Gastroesophageal sphincter (tissue), 4 donors: Measurements from ENCODE around the gene PCDH15. TPM values are rescaled to one million over a fixed set of nuclear protein-coding genes. Genes with fewer than 3 reads are reported as not detected.

Experiments used
- ATAC-seq: fragments of 150-250 bp; one replicate; pipeline ENCODE4 v1.9.1; 2016; ENCODE audit warnings: mild to moderate bottlenecking, moderate library complexity
- H3K27ac ChIP-seq, 4 donors: fragments of 200-600 bp; sonication (generic) in 3 of 4; 1 replicate in 3 of 4; 2 replicates in 1 of 4; pipeline ENCODE4 v1.5.1; 2016 to 2019
- H3K27me3 ChIP-seq: fragments of 200-600 bp; sonication (generic); one replicate; pipeline ENCODE4 v1.5.1; 2019
- H3K36me3 ChIP-seq, 2 donors: fragments of 200-600 bp; sonication (generic); one replicate each; pipeline ENCODE4 v1.5.1; 2019; ENCODE audit warnings: control low read depth in 1 of 2
- H3K4me1 ChIP-seq, 3 donors: fragments of 200-600 bp; sonication (generic); 1 replicate in 2 of 3; 2 replicates in 1 of 3; pipeline ENCODE4 v1.5.1; 2016 to 2019; ENCODE audit warnings: control low read depth in 2 of 3
- H3K4me3 ChIP-seq, 2 donors: fragments of 200-600 bp; sonication (generic); one replicate each; pipeline ENCODE4 v1.5.1; 2019; ENCODE audit warnings: mild to moderate bottlenecking in 1 of 2, moderate library complexity in 1 of 2
- H3K9me3 ChIP-seq, 3 donors: fragments of 200-600 bp; sonication (generic); one replicate each; pipeline ENCODE4 v1.5.1; 2017 to 2019; ENCODE audit warnings: control low read depth in 2 of 3
- EP300 ChIP-seq: sonication (generic); formaldehyde crosslinking; IDR thresholded peaks from one replicate; pipeline ENCODE4 v1.6.1; 2017; ENCODE audit warnings: antibody characterized with exemption, mild to moderate bottlenecking
- POLR2A ChIP-seq, 2 donors: fragments of 450-650 bp; IDR thresholded peaks; one replicate each; pipeline ENCODE4 v1.6.1; 2017; ENCODE audit warnings: antibody characterized with exemption in 2 of 2, mild to moderate bottlenecking in 2 of 2, moderate library complexity in 1 of 2
- POLR2AphosphoS5 ChIP-seq: sonication (generic); formaldehyde crosslinking; IDR thresholded peaks from one replicate; pipeline ENCODE4 v1.6.1; 2017; ENCODE audit warnings: antibody characterized with exemption
- WGBS, 2 donors: methylation state at CpG; one replicate each; pipeline ENCODE4 v1.1.5; 2018; ENCODE audit warnings: low coverage in 1 of 2; 5-methylcytosine and 5-hydroxymethylcytosine counted together
- total RNA-seq, 4 donors: library from RNA; depleted of rRNA; stranded (reverse); fragments of >200 nt; gene quantifications; one replicate each; pipeline ENCODE4 v1.1.0, GENCODE V29; 2016
- TF ChIP-seq, protein P1 (sequence below), 4 experiments: fragments of 200-600 bp in 2 of 4; fragments of 450-650 bp in 2 of 4; sonication (generic) in 1 of 4; IDR thresholded peaks; one replicate each; pipeline ENCODE4 v1.5.1; 2017 to 2019; ENCODE audit warnings: antibody characterized with exemption in 4 of 4, mild to moderate bottlenecking in 2 of 4, moderate library complexity in 2 of 4

Gene PCDH15
- total RNA-seq, 4 donors from 2014 or later, result 0.10 to 0.50 (median 0.27) TPM; not detected in 1

DNA sequence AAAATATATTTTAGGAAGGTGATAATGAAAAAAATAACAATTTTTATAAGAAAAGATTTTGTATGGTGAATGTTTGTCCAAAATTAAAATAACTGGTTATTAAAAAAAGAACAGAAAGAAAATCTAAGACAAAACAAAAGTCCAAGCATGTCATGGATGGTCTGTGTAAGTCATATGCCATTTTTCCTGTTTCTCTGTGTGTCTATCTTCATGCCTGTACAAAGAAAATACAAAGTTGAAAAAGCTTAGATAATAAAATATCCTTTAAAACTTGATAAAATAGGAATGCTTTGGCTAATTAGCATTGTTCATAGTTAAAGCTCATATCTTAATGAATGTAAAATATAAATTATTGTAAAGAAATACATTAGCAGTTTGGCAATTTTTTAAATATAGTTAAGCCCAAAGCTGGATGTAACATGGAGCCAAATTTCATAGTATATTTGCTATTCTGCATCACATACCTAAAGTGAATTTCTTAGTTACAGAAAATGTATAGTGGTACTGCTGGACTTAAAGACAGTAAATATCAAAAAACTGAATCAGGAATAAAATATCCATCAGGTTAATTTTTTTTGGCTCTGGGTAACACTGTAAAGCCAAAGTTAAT, 661.1 kb downstream of the PCDH15 start:
- TF ChIP-seq, protein P1, sequence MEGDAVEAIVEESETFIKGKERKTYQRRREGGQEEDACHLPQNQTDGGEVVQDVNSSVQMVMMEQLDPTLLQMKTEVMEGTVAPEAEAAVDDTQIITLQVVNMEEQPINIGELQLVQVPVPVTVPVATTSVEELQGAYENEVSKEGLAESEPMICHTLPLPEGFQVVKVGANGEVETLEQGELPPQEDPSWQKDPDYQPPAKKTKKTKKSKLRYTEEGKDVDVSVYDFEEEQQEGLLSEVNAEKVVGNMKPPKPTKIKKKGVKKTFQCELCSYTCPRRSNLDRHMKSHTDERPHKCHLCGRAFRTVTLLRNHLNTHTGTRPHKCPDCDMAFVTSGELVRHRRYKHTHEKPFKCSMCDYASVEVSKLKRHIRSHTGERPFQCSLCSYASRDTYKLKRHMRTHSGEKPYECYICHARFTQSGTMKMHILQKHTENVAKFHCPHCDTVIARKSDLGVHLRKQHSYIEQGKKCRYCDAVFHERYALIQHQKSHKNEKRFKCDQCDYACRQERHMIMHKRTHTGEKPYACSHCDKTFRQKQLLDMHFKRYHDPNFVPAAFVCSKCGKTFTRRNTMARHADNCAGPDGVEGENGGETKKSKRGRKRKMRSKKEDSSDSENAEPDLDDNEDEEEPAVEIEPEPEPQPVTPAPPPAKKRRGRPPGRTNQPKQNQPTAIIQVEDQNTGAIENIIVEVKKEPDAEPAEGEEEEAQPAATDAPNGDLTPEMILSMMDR (IDR thresholded peaks at IDR 0.05), result no peak
- TF ChIP-seq EP300, result no peak
- TF ChIP-seq POLR2AphosphoS5, result no peak
- TF ChIP-seq POLR2A (IDR thresholded peaks at IDR 0.05), result no peak
- peaks cover 0 to 8% (median 0%) of the 10 kb centered on the region in 3 donors for H3K9me3 ChIP-seq
- no peak overlapping the region for H3K4me3 ChIP-seq
- ATAC-seq, result no peak
- no peaks in the 10 kb centered on the region for H3K36me3 ChIP-seq
- H3K4me1 ChIP-seq, result no peaks in the 10 kb centered on the region
- no peaks in the 10 kb centered on the region for H3K27me3 ChIP-seq
- H3K27ac ChIP-seq, result no peak overlapping the region

DNA sequence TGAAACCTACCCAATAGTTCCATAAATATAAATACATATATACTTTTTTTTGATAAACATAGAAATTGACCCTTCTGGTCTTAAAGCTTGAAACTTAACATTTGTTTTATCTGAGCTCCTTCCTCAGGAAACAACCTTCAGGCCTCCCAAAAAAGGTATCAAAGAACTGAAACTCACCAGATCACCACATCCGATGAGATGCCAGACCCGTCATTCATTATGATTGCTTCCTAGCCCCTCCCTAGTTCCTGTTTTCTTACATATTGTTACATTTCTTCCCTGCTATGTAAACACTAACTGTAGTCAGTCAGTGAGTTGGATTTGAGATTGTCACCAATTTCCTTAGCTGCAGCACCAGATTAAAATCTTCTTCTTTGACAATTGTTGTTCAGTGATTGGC, 663.6 kb downstream of the PCDH15 start:
- TF ChIP-seq EP300, result no peak
- no peak for TF ChIP-seq POLR2A (IDR thresholded peaks at IDR 0.05)
- no peak for TF ChIP-seq POLR2AphosphoS5
- TF ChIP-seq, protein P1 (IDR thresholded peaks at IDR 0.05), result no peak
- Histone ChIP-seq H3K36me3 (no peaks in the 10 kb centered on the region), H3K9me3 (peaks cover 0 to 8% (median 0%) of the 10 kb centered on the region in 3 donors), H3K27ac (no peak overlapping the region), H3K4me3 (no peak overlapping the region), H3K27me3 (no peaks in the 10 kb centered on the region), H3K4me1 (no peaks in the 10 kb centered on the region)
- ATAC-seq, result no peak
- WGBS, 2 donors, result 77 to 81% methylated on average over 2 of the region's 2 CpGs

DNA sequence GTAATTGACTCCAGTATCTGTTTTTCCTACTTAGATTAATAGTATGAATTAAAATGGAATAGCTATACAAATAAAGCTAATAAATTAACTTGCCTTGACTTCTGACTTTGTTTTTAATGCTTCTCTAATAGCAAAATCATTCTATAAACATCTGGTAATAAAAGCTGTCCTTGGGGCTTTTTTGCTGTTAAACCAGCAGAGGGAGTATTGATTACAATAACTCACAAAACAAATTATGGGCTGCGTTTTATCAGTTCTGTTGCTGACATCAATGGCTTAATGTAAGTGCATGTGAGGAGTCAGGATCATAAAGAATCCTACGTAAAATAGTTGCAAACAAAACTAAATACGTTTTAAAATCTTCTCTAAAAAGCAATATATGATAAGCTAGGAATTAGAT, 667.8 kb downstream of the PCDH15 start:
- WGBS, 2 donors, result 18 to 26% methylated on average over 3 of the region's 3 CpGs
- H3K4me3 ChIP-seq, result no peak overlapping the region
- H3K9me3 ChIP-seq, result no peaks in the 10 kb centered on the region
- H3K27ac ChIP-seq, result no peak overlapping the region
- no peaks in the 10 kb centered on the region for H3K27me3 ChIP-seq
- H3K4me1 ChIP-seq, result no peaks in the 10 kb centered on the region
- no peak for ATAC-seq
- TF ChIP-seq POLR2A (IDR thresholded peaks at IDR 0.05) (no peak), POLR2AphosphoS5 (no peak), EP300 (no peak)
- TF ChIP-seq, protein P1 (IDR thresholded peaks at IDR 0.05), result no peak
- no peaks in the 10 kb centered on the region for H3K36me3 ChIP-seq

DNA sequence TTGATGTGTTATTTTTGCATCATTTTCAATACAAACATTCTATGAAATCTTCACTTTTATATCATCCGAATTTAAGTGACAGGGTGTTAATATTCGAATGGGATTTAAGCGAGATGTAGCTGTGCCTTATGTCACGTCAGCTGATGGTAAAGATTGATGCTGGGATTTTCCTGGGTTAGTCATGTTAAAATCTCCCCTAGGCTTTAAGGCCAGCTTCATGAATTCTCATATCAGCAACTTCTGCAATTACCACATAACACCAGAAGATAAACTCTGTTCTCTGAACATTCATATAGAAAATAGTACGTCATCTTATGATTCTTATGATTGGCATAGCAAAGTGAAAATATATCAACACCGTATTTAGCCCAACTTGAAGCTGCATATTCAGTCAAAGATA, 669.2 kb downstream of the PCDH15 start:
- ATAC-seq, result no peak

DNA sequence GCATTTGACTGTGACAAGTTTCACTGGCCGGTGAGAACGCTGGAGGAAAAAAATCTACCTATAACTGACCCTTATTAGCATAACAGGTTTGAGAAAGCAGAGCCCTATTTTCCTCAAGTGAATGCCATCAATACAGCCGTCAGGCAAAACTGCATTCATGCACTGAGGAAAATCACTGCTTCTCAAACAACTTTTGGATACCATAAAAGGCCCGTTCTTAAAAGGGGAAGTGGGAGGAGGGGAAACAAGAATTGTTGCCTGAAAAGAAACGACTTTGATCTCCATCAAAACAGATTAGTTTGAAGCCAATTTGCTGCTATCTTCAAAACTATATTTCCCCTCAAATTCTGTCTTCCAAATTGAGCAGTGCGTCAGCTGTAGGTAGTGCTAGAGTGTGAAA, 670.6 kb downstream of the PCDH15 start:
- Histone ChIP-seq H3K36me3 (no peaks in the 10 kb centered on the region), H3K4me1 (no peaks in the 10 kb centered on the region), H3K27ac (no peak overlapping the region), H3K4me3 (no peak overlapping the region), H3K9me3 (no peaks in the 10 kb centered on the region), H3K27me3 (no peaks in the 10 kb centered on the region)
- WGBS, 2 donors, result 62 to 80% methylated on average over 4 to 6 of the region's 6 CpGs
- ATAC-seq, result no peak
- TF ChIP-seq POLR2A (IDR thresholded peaks at IDR 0.05), result no peak
- TF ChIP-seq POLR2AphosphoS5, result no peak
- TF ChIP-seq EP300, result no peak
- TF ChIP-seq, protein P1 (IDR thresholded peaks at IDR 0.05), result no peak

More for the DNA sequence above, 669.2 kb downstream of the PCDH15 start:
- no peak overlapping the region for H3K4me3 ChIP-seq
- no peak overlapping the region for H3K27ac ChIP-seq
- no peaks in the 10 kb centered on the region for H3K9me3 ChIP-seq
- H3K27me3 ChIP-seq, result no peaks in the 10 kb centered on the region
- TF ChIP-seq, protein P1 (IDR thresholded peaks at IDR 0.05), result no peak
- TF ChIP-seq POLR2A (IDR thresholded peaks at IDR 0.05) (no peak), POLR2AphosphoS5 (no peak), EP300 (no peak)
- no peaks in the 10 kb centered on the region for H3K36me3 ChIP-seq
- H3K4me1 ChIP-seq, result no peaks in the 10 kb centered on the region
- WGBS, 2 donors, result 67 to 80% methylated on average over 4 to 6 of the region's 6 CpGs
